ENCODE measurements around the gene ZNF813.
A peak's percentile ranks its signal among the peaks of the same experiment; 100 is the strongest.

Gene ZNF813

GRCh38 chr19:53521373-53522202, 54.1 kb downstream of the ZNF813 start:
- no peak for DNase-seq

- no peak for DNase-seq
Measured at GRCh38 chr19:53525922-53526321, 58.4 kb downstream of the ZNF813 start.

GRCh38 chr19:53530622-53531021, 63.1 kb downstream of the ZNF813 start:
- DNase-seq, result no peak

GRCh38 chr19:53531457-53531856, 63.9 kb downstream of the ZNF813 start:
- no peak for DNase-seq

- DNase-seq, result no peak
Measured at GRCh38 chr19:53532362-53532761, 64.8 kb downstream of the ZNF813 start.

GRCh38 chr19:53536225-53536548, 68.7 kb downstream of the ZNF813 start:
- no peak for DNase-seq

GRCh38 chr19:53537121-53537520, 69.6 kb downstream of the ZNF813 start:
- no peak for DNase-seq

GRCh38 chr19:53537521-53538377, 70.2 kb downstream of the ZNF813 start, which contains the start of gene ZNF331:
TSS of gene ZNF331 (plus strand) at chr19:53538145. CDS start at chr19:53569377, 31,232 bp downstream.
- peak; percentile 5 for DNase-seq

GRCh38 chr19:53538378-53539109, 71.0 kb downstream of the ZNF813 start:
- no peak for DNase-seq

GRCh38 chr19:53540091-53540490, 72.6 kb downstream of the ZNF813 start:
- DNase-seq, result no peak

- DNase-seq, result no peak
Measured at GRCh38 chr19:53541971-53542370, 74.4 kb downstream of the ZNF813 start.

- no peak for DNase-seq
Measured at GRCh38 chr19:53545271-53546065, 77.9 kb downstream of the ZNF813 start.
